ENCODE measurements around the gene GALK1.
"Not testable (repeated sequence)": the region's sequence is repeated elsewhere in the genome, so short reads cannot be mapped to it uniquely, and the experiment has no call there.

The GALK1 gene

GRCh38 chr17:75762513-75763268 lies 2.3 kb downstream of the GALK1 start:
- Mint-ChIP-seq H3K9me3 (no peaks in the 10 kb centered on the region), H3K4me1 (peaks cover 17% of the 10 kb centered on the region), H3K36me3 (ENCODE audit: low read depth) (no peaks in the 10 kb centered on the region), H3K27me3 (no peaks in the 10 kb centered on the region), H3K4me3 (no peak overlapping the region), H3K27ac (no peak overlapping the region)
- ATAC-seq (no peak), DNase-seq (no peak)

GRCh38 chr17:75759978-75760640 lies 4.9 kb downstream of the GALK1 start:
- not testable (repeated sequence) for DNase-seq; ATAC-seq; H3K27me3 Mint-ChIP-seq; H3K27ac Mint-ChIP-seq; H3K36me3 Mint-ChIP-seq (ENCODE audit: low read depth); H3K4me3 Mint-ChIP-seq; H3K9me3 Mint-ChIP-seq
- peaks cover 17% of the 10 kb centered on the region for H3K4me1 Mint-ChIP-seq

- Mint-ChIP-seq H3K4me1 (peaks cover 23% of the 10 kb centered on the region), H3K36me3 (ENCODE audit: low read depth) (no peaks in the 10 kb centered on the region), H3K27ac (no peak overlapping the region), H3K27me3 (no peaks in the 10 kb centered on the region), H3K4me3 (no peak overlapping the region), H3K9me3 (no peaks in the 10 kb centered on the region)
- ATAC-seq (no peak), DNase-seq (no peak)
Observed at GRCh38 chr17:75759457-75759856, 5.5 kb downstream of the GALK1 start.

GRCh38 chr17:75758131-75758905 lies 6.7 kb downstream of the GALK1 start:
- Mint-ChIP-seq H3K36me3 (ENCODE audit: low read depth) (no peaks in the 10 kb centered on the region), H3K27me3 (no peaks in the 10 kb centered on the region), H3K4me3 (no peak overlapping the region), H3K9me3 (no peaks in the 10 kb centered on the region), H3K4me1 (peaks cover 16% of the 10 kb centered on the region), H3K27ac (no peak overlapping the region)
- no peak for DNase-seq
- ATAC-seq = no peak

GRCh38 chr17:75757086-75757681 lies 7.8 kb downstream of the GALK1 start:
- DNase-seq (no peak), ATAC-seq (no peak)
- H3K27me3 Mint-ChIP-seq = no peaks in the 10 kb centered on the region
- H3K27ac Mint-ChIP-seq = no peak overlapping the region
- no peak overlapping the region for H3K4me3 Mint-ChIP-seq
- H3K36me3 Mint-ChIP-seq (ENCODE audit: low read depth) = no peaks in the 10 kb centered on the region
- peaks cover 13% of the 10 kb centered on the region for H3K4me1 Mint-ChIP-seq
- no peaks in the 10 kb centered on the region for H3K9me3 Mint-ChIP-seq

GRCh38 chr17:75756451-75757085 lies 8.4 kb downstream of the GALK1 start:
- no peaks in the 10 kb centered on the region for H3K27me3 Mint-ChIP-seq
- no peak overlapping the region for H3K27ac Mint-ChIP-seq
- no peak for DNase-seq
- ATAC-seq = no peak
- no peak overlapping the region for H3K4me3 Mint-ChIP-seq
- no peaks in the 10 kb centered on the region for H3K36me3 Mint-ChIP-seq (ENCODE audit: low read depth)
- peaks cover 13% of the 10 kb centered on the region for H3K4me1 Mint-ChIP-seq
- H3K9me3 Mint-ChIP-seq = no peaks in the 10 kb centered on the region

GRCh38 chr17:75755990-75756389 lies 9.0 kb downstream of the GALK1 start:
- Mint-ChIP-seq H3K4me1 (peaks cover 13% of the 10 kb centered on the region), H3K4me3 (no peak overlapping the region)

GRCh38 chr17:75755205-75755901 lies 9.6 kb downstream of the GALK1 start:
- no peak for ATAC-seq
- H3K4me3 Mint-ChIP-seq = no peak overlapping the region
- H3K27ac Mint-ChIP-seq = no peak overlapping the region
- H3K27me3 Mint-ChIP-seq = no peaks in the 10 kb centered on the region
- H3K36me3 Mint-ChIP-seq (ENCODE audit: low read depth) = no peaks in the 10 kb centered on the region
- peaks cover 13% of the 10 kb centered on the region for H3K4me1 Mint-ChIP-seq
- no peak for DNase-seq
- H3K9me3 Mint-ChIP-seq = no peaks in the 10 kb centered on the region

More at GRCh38 chr17:75755990-75756389, 9.0 kb downstream of the GALK1 start:
- Mint-ChIP-seq H3K9me3 (no peaks in the 10 kb centered on the region), H3K27me3 (no peaks in the 10 kb centered on the region), H3K36me3 (ENCODE audit: low read depth) (no peaks in the 10 kb centered on the region), H3K27ac (no peak overlapping the region)
- DNase-seq = no peak
- no peak for ATAC-seq

GRCh38 chr17:75754378-75755204 lies 10.4 kb downstream of the GALK1 start:
- ATAC-seq (no peak), DNase-seq (no peak)
- Mint-ChIP-seq H3K4me1 (peaks cover 15% of the 10 kb centered on the region), H3K4me3 (peak overlapping the region; percentile 51), H3K36me3 (ENCODE audit: low read depth) (no peaks in the 10 kb centered on the region), H3K27me3 (no peaks in the 10 kb centered on the region), H3K9me3 (no peaks in the 10 kb centered on the region), H3K27ac (peak overlapping the region; percentile 21)

- H3K9me3 Mint-ChIP-seq = no peaks in the 10 kb centered on the region
- H3K27ac Mint-ChIP-seq = no peak overlapping the region
- no peaks in the 10 kb centered on the region for H3K36me3 Mint-ChIP-seq (ENCODE audit: low read depth)
- peak; percentile 80 for DNase-seq
- ATAC-seq = peak; percentile 65
- peaks cover 15% of the 10 kb centered on the region for H3K4me1 Mint-ChIP-seq
- no peaks in the 10 kb centered on the region for H3K27me3 Mint-ChIP-seq
- peak overlapping the region; percentile 43 for H3K4me3 Mint-ChIP-seq
Observed at GRCh38 chr17:75753514-75754377, 11.2 kb downstream of the GALK1 start.

GRCh38 chr17:75752802-75753513 lies 12.0 kb downstream of the GALK1 start:
- H3K4me3 Mint-ChIP-seq = peak overlapping the region; percentile 43
- H3K27ac Mint-ChIP-seq = no peak overlapping the region
- H3K4me1 Mint-ChIP-seq = peaks cover 15% of the 10 kb centered on the region
- DNase-seq (no peak), ATAC-seq (no peak)
- no peaks in the 10 kb centered on the region for H3K27me3 Mint-ChIP-seq
- H3K36me3 Mint-ChIP-seq (ENCODE audit: low read depth) = no peaks in the 10 kb centered on the region
- no peaks in the 10 kb centered on the region for H3K9me3 Mint-ChIP-seq

GRCh38 chr17:75752405-75752709 lies 12.6 kb downstream of the GALK1 start:
- no peak overlapping the region for H3K4me3 Mint-ChIP-seq
- no peak overlapping the region for H3K27ac Mint-ChIP-seq

More at GRCh38 chr17:75752405-75752709, 12.6 kb downstream of the GALK1 start:
- Mint-ChIP-seq H3K27me3 (peaks cover 3% of the 10 kb centered on the region), H3K9me3 (no peaks in the 10 kb centered on the region), H3K4me1 (peaks cover 18% of the 10 kb centered on the region), H3K36me3 (ENCODE audit: low read depth) (no peaks in the 10 kb centered on the region)
- ATAC-seq = no peak
- no peak for DNase-seq
